Panc1 (cell line): ENCODE data around the gene ATP5ME.

Experiments
- POLR2AphosphoS5 ChIP-seq: IDR thresholded peaks from 2 replicates; pipeline ENCODE4 v1.6.1; 2012; ENCODE audit warnings: mild to moderate bottlenecking, low read depth, low read length, moderate library complexity
- SIN3A ChIP-seq: IDR thresholded peaks from 2 replicates; pipeline ENCODE4 v1.6.1; 2012; ENCODE audit warnings: low read depth, mild to moderate bottlenecking, low read length, moderate library complexity, borderline replicate concordance; ENCODE audit not compliant: insufficient read depth
- TCF7L2 ChIP-seq: IDR thresholded peaks from 2 replicates; pipeline ENCODE4 v1.6.1; 2011; ENCODE audit warnings: mild to moderate bottlenecking, low read depth, low read length, inconsistent platforms
- TF ChIP-seq, protein P1 (sequence below): fragments of 450-650 bp; IDR thresholded peaks from 2 replicates; pipeline ENCODE4 v1.5.1; 2017; ENCODE audit warnings: mild to moderate bottlenecking

- TF ChIP-seq, protein P1, sequence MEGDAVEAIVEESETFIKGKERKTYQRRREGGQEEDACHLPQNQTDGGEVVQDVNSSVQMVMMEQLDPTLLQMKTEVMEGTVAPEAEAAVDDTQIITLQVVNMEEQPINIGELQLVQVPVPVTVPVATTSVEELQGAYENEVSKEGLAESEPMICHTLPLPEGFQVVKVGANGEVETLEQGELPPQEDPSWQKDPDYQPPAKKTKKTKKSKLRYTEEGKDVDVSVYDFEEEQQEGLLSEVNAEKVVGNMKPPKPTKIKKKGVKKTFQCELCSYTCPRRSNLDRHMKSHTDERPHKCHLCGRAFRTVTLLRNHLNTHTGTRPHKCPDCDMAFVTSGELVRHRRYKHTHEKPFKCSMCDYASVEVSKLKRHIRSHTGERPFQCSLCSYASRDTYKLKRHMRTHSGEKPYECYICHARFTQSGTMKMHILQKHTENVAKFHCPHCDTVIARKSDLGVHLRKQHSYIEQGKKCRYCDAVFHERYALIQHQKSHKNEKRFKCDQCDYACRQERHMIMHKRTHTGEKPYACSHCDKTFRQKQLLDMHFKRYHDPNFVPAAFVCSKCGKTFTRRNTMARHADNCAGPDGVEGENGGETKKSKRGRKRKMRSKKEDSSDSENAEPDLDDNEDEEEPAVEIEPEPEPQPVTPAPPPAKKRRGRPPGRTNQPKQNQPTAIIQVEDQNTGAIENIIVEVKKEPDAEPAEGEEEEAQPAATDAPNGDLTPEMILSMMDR: no peak
- TF ChIP-seq TCF7L2: no peak
- TF ChIP-seq SIN3A: no peak; the same call in 1 of the 2 replicates
- no peak for TF ChIP-seq POLR2AphosphoS5
Observed at GRCh38 chr4:705278-706082, 31.4 kb upstream of the ATP5ME start, which contains the start of gene PCGF3.
